ENCODE data around the gene C2orf81. TPM values are rescaled to one million over a fixed set of nuclear protein-coding genes. Genes with fewer than 3 reads are reported as not detected.

The C2orf81 gene
- total and polyA plus RNA-seq, 4 donors = 0.08 to 0.44 (median 0.29) TPM

- H3K9ac ChIP-seq (ENCODE audit: low read depth in 1 of 2, low read length in 2 of 2) = no peak overlapping the region
- no peaks in the 10 kb centered on the region for H3K9me3 ChIP-seq (ENCODE audit: control insufficient read depth in 4 of 4, low read length in 3 of 4)
- peaks cover 2 to 23% (median 10%) of the 10 kb centered on the region in 4 donors for H3K36me3 ChIP-seq (ENCODE audit: control insufficient read depth in 4 of 4, insufficient read depth in 3 of 4, low read depth in 1 of 4, low read length in 3 of 4)
- no peaks in the 10 kb centered on the region for H3K27me3 ChIP-seq (ENCODE audit: control insufficient read depth in 4 of 4, insufficient read depth in 4 of 4, low read length in 3 of 4)
- no peak overlapping the region for H3K27ac ChIP-seq (ENCODE audit: low read depth in 1 of 2, low read length in 2 of 2)
- no peak for DNase-seq (ENCODE audit: low spot score)
- WGBS = 90% methylated on average over 2 of the region's 2 CpGs
- TF ChIP-seq REST (IDR thresholded peaks at IDR 0.05) = no peak
- peaks cover 0 to 5% (median 2%) of the 10 kb centered on the region in 4 donors for H3K4me1 ChIP-seq (ENCODE audit: control insufficient read depth in 4 of 4, insufficient read depth in 4 of 4, low read length in 3 of 4)
- H3K4me3 ChIP-seq (ENCODE audit: low read depth in 1 of 3, low read length in 3 of 3) = no peak overlapping the region
Observed at GRCh38 chr2:74375838-74376237, 45.6 kb downstream of the C2orf81 start.

GRCh38 chr2:74374509-74375205, 46.8 kb downstream of the C2orf81 start:
- H3K9ac ChIP-seq (ENCODE audit: low read depth in 1 of 2, low read length in 2 of 2) = no peak overlapping the region
- H3K27me3 ChIP-seq (ENCODE audit: control insufficient read depth in 4 of 4, insufficient read depth in 4 of 4, low read length in 3 of 4) = no peaks in the 10 kb centered on the region
- no peak for DNase-seq (ENCODE audit: low spot score)
- 95% methylated on average over 19 of the region's 19 CpGs for WGBS
- no peaks in the 10 kb centered on the region for H3K9me3 ChIP-seq (ENCODE audit: control insufficient read depth in 4 of 4, low read length in 3 of 4)
- no peak for TF ChIP-seq RAD21 (IDR thresholded peaks at IDR 0.05)
- no peak for TF ChIP-seq SP1 (IDR thresholded peaks at IDR 0.05)
- TF ChIP-seq FOXA1 (IDR thresholded peaks at IDR 0.05) = no peak
- TF ChIP-seq MAX (IDR thresholded peaks at IDR 0.05) = no peak
- no peak for TF ChIP-seq EGR1 (IDR thresholded peaks at IDR 0.05; ENCODE audit: low read depth in 2 of 2)
- no peak for TF ChIP-seq HNF4G (IDR thresholded peaks at IDR 0.05)
- no peak for TF ChIP-seq FOXA2 (IDR thresholded peaks at IDR 0.05)
- no peak for TF ChIP-seq HNF4A (conservative IDR thresholded peaks at IDR 0.05)
- TF ChIP-seq NR2F2 (IDR thresholded peaks at IDR 0.05) = no peak
- no peaks in the 10 kb centered on the region for H3K4me1 ChIP-seq (ENCODE audit: control insufficient read depth in 4 of 4, insufficient read depth in 4 of 4, low read length in 3 of 4)
- H3K4me3 ChIP-seq (ENCODE audit: low read depth in 1 of 3, low read length in 3 of 3) = no peak overlapping the region
- no peak overlapping the region for H3K27ac ChIP-seq (ENCODE audit: low read depth in 1 of 2, low read length in 2 of 2)
- H3K36me3 ChIP-seq (ENCODE audit: control insufficient read depth in 4 of 4, insufficient read depth in 3 of 4, low read depth in 1 of 4, low read length in 3 of 4) = peaks cover 2 to 35% (median 18%) of the 10 kb centered on the region in 4 donors

GRCh38 chr2:74373985-74374384, 47.4 kb downstream of the C2orf81 start:
- no peak overlapping the region for H3K27ac ChIP-seq (ENCODE audit: low read depth in 1 of 2, low read length in 2 of 2)
- no peak overlapping the region for H3K4me3 ChIP-seq (ENCODE audit: low read depth in 1 of 3, low read length in 3 of 3)
- H3K9ac ChIP-seq (ENCODE audit: low read depth in 1 of 2, low read length in 2 of 2) = no peak overlapping the region
- TF ChIP-seq GABPA (IDR thresholded peaks at IDR 0.05 in 1 of 2, conservative IDR thresholded peaks at IDR 0.05 in 1 of 2) (no peak), JUND (IDR thresholded peaks at IDR 0.05) (no peak), NR2F2 (IDR thresholded peaks at IDR 0.05) (no peak), HNF4G (IDR thresholded peaks at IDR 0.05) (no peak), MAX (IDR thresholded peaks at IDR 0.05) (no peak), YY1 (IDR thresholded peaks at IDR 0.05) (no peak), RXRA (IDR thresholded peaks at IDR 0.05) (no peak), REST (IDR thresholded peaks at IDR 0.05) (no peak), HNF4A (conservative IDR thresholded peaks at IDR 0.05) (no peak), CTCF (IDR thresholded peaks at IDR 0.05; ENCODE audit: low read depth, low read length, missing input control) (no peak), FOXA2 (IDR thresholded peaks at IDR 0.05) (no peak), SP1 (IDR thresholded peaks at IDR 0.05) (no peak), ATF3 (IDR thresholded peaks at IDR 0.05) (no peak), FOXA1 (IDR thresholded peaks at IDR 0.05) (no peak), EGR1 (IDR thresholded peaks at IDR 0.05; ENCODE audit: low read depth in 2 of 2) (no peak)
- DNase-seq (ENCODE audit: low spot score) = no peak
- no peaks in the 10 kb centered on the region for H3K4me1 ChIP-seq (ENCODE audit: control insufficient read depth in 4 of 4, insufficient read depth in 4 of 4, low read length in 3 of 4)
- H3K36me3 ChIP-seq (ENCODE audit: control insufficient read depth in 4 of 4, insufficient read depth in 3 of 4, low read depth in 1 of 4, low read length in 3 of 4) = peaks cover 5 to 41% (median 22%) of the 10 kb centered on the region in 4 donors
- no peaks in the 10 kb centered on the region for H3K9me3 ChIP-seq (ENCODE audit: control insufficient read depth in 4 of 4, low read length in 3 of 4)
- H3K27me3 ChIP-seq (ENCODE audit: control insufficient read depth in 4 of 4, insufficient read depth in 4 of 4, low read length in 3 of 4) = no peaks in the 10 kb centered on the region
- 90% methylated on average over 8 of the region's 8 CpGs for WGBS

Data from liver (tissue), 9 donors.